Urothelium cell line (cell line): ENCODE results near the gene GAL3ST2.
A peak's percentile ranks its signal among the peaks of the same experiment; 100 is the strongest.

Source experiments
- DNase-seq: peaks from one replicate; pipeline ENCODE4 v3.0.0; 2011; ENCODE audit warnings: low spot score, mixed read lengths
- FAIRE-seq: peaks from 2 replicates; lab custom pipeline; 2011; peaks lifted over from hg19 to GRCh38; lab: Jason Lieb, UNC

Gene GAL3ST2

DNA sequence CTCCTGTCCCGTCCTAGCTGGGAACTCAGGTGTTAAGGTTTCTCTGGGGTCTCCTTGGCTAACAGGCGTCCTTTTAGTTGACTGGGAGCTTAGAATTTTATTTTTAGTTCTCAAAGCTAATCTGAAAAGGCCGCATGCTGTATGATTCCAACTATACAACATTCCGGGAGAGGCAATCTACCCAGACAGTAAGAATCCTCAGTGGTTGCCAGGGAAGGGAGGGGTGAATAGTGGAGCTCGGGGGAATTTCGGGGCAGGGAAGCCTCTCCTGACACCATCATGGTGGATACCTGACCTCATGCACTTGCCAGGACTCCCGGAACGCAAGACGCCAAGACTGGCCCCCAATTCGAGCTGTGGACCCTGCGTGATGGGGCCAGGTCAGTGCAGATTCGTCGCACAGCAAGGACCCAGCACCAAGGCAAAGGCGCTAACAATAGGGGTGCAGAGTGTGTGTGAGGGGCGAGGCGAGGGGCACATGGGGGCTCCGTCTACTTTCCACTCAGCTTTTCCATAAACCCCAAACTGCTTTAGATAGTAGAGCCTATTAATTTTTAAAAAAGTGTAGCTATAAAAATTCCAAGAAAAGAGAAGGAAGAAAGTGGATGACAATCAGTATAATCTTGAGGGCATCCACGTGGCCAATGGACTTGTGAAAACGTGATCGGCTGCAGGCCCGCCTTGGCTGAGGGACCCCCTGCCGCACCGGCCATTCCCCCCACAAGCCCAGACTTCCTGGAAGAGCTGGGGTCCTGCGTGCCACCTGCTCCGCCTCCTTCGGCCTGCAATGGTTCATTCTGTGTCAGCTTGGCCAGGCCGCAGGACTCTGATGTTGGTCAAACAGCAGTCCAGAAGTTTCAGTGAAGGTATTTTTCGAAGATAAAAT lies 64.8 kb downstream of the GAL3ST2 start:
- FAIRE-seq (no peak), DNase-seq (no peak)

DNA sequence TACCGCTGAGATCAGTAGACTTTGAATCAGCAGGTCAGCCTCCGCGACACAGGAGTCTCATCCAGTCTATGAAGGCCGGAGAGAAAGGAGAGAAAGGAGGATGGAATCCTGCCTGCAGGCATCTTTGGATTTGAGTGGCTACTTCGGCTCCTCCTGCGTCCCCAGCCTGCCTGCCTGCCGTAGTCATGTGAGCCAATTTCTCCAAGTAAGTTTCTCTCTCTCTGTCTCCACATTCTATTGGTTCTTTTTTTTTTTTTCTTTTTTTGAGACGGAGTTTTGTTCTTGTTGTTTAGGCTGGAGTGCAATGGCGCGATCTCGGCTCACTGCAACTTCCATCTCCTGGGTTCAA lies 65.4 kb downstream of the GAL3ST2 start:
- FAIRE-seq (no peak), DNase-seq (no peak)

DNA sequence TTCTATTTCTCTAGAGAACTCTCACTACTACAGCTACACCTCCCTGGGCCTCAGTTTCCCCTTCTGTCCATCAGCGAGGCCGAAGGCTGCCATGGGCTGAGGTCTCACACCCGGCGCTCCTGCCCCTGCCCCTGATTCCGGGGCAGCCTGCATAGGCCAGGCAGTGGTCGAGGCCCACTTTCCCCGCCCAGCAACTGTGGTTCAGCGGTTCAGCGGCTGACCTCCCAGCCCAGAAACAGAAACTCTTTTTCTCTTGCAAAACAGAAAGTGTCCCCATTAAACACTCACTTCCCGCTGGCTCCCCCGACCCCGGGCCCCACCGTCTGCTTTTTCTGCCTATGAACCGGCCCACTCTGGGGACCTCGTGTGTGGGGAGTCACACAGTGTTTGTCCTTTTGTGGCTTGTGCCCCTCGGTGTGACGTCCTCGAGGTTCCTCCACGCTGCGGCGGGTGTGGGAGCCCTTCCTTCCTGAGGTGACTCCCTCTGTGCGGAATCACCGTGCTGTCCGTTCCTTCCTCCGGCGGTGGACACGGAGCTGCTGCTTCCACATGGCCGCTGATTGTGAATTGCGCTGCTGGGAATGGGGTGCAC lies 66.1 kb downstream of the GAL3ST2 start:
- no peak for FAIRE-seq
- DNase-seq = no peak

DNA sequence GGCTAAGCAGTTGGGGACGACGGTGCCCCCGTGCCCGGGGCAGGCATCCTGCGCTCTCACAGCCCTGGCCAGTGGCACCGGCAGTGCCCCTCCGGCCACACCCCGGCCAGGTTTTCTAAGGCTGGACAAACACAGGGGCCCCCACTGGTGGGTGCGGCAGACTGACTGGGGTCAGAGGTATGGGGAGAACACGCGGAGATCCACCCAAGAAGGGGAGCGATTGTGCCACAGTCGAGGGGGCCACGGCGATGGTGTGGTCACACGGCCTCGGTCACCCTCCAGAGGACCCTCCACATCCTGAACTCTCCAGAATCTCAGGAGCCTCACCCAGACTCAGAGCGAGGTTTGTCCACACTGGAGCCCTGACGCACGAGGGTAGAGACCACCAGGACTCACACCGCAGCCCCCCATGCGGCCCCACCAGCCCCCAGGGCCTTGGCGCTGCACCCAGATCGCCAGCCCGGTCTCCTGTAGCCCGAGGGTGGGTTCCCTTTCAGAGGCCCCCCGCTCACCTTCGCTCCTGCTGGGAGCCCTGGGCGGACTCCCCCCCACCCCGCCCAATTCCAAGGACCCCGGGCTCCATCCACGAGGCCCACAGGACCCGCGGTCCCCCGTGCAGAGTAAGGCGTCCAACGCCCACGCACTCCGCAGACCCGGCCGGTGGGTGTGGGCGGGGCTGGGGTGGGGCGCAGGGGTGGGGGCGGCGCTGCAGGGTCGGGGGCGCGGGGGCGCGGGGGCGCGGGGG lies 66.9 kb downstream of the GAL3ST2 start:
- DNase-seq = no peak
- no peak for FAIRE-seq

DNA sequence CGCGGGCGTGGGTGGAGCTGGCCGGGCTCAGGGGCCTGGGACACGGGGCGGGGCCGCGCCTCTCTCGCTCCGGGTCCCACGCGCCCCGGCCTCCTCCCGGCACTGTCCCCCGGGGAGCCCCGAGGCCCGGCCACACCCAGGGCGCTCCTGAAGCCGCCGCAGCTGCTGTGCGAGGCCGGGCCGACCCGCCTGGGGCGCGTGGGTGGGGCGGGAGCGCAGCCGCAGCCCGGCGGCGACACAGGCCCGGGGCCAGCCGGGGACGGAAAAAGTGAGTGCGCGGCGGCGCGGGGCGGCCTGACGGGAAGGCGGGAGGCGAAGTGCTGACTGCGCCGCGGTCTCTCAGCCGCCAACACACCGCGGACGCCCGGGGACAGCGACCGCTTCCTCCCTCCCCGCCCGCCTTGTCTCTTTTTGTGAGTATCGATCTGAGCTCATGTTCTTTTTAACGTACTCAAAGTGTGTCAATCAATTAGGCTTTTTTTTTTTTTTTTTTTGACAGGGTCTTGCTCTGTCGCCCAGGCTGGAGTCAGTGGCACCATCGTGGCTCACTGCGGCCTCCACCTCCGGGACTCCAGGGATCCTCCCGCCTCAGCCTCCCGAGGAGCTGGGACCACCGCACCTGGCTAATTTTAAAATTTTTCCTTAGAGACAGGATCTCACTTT lies 67.6 kb downstream of the GAL3ST2 start:
- peak; percentile 75 for DNase-seq
- no peak for FAIRE-seq

DNA sequence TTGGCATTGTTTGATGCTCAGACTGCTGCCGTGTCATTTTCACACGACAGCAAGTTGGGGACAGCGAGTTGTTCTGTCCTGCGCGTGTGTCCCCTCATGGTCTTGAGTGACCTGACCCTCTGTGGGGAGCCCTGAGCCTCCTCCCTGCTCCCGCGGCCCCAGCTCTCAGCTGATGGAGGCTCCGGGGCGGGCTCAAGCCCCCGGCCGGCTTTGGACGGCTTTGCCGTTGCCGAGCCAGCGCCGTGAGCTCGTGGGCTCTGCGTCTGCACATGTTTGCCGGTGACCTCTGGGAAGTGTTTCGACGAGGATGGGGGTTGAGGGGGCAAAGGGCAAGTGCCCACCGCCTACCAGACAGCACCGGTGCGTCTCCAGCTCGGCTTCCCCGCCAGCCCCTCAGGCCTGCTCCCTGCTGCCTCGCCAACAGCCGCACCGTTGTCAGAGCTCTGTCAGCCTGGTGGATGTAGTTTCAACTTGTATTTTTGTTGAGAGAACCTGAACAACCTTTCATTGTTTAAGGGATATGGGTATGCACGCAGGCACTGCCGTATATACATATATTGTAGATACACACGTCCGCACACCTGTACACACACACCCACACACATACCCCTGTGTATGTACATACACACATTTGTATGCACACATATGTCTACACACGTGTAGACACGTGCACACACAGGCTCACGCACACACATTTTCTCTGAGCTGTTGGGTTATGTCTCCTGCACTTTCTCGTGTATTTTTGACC lies 68.4 kb downstream of the GAL3ST2 start:
- no peak for DNase-seq

DNA sequence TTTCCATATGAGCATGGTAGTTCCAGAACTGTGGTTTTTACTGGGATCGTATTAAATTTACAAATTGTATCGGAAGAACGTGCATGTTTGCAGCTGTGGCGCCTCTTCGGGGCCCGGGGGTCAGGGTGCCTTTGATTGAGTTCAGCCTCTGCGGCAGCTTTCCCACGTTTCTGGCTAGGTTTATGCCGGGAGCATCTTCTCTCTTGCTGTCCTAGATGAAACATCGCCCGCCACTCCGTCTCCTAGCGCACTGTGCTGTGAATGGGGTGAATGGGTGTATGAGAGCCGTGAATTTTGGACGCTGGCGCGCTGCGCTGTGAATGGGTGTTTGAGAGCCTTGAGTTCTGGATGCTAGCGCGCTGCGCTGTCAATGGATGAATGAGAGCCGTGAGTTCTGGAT lies 69.8 kb downstream of the GAL3ST2 start:
- FAIRE-seq (no peak), DNase-seq (no peak)

More for the DNA sequence above, 68.4 kb downstream of the GAL3ST2 start:
- FAIRE-seq = no peak

DNA sequence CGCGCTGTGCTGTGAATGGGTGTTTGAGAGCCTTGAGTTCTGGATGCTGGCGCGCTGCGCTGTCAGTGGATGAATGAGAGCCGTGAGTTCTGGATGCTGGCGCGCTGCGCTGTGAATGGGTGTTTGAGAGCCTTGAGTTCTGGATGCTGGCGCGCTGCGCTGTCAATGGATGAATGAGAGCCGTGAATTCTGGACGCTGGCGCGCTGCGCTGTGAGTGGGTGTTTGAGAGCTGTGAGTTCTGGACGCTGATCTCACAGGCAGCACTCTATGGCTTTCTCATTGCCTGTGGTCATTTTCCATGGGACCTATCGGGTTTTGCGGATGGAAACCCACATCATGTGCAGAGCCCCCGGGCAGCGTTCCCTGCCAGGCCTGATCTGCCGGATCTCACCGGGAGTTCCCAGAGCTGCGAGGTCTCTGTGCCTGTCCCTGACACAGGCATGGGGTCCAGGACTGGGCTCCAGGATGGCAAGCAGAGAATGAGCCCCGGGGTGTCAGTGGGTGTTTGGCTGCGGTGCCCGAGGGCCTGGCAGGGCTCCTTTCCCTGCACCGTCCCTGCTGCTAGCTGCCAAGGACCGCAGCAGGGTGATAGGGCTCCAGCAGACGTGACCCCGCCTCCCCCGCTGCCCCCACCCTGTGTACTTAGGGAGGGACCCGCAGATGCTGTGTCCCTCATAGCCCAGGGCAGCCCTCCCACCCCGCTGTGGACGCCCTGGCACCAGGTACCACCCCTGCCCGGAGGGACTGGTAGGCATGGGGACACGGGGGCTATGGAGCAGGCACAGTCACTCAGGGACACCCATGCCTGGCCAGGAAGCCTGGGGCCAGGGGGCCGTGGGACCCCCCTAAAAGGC lies 72.4 kb downstream of the GAL3ST2 start:
- DNase-seq = no peak
- no peak for FAIRE-seq

DNA sequence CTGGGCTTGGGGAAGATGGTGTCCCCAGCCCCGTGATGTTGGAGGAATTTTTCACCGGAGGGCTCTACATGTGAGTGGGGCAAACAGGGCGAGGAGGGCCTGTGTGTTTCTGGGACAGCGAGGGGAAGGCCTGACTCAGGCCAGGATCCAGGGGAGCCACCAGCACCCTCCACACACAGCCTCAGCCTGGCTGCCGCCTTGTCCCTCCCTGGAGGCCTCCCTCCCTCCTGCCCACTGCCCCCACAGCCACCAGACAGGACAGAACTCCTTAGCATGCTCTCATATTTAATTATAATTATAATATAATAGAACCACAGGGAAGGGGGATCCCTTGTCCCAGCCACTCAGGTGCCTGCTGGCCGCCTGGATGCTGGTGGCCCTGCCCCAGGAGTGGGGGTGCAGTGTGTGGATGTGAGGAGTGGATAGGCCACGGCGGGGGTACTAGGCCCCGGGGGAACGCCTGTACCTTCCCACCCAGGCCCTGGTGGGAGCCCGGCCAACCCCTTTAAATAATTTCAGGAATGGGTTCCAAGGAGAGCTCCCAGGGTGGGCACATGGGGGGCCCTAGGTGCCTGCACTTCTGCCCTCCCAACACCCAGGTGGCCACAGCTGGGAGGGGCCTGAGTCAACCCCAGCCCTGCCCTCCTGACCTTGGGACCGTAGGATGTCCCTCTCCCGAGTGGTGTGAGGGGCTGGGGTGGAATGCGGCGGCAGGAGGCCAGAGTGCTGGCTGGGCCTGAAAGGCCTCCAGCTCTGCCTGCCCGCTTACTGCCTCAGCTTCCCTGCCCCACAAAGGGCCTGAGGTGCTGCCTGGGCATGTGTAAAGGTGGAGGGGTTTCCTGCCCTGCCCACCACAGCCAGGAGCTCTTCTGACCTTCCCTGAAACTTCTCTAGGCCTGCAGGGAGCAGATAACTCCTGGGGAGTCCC lies 73.3 kb downstream of the GAL3ST2 start:
- DNase-seq = no peak
- no peak for FAIRE-seq

DNA sequence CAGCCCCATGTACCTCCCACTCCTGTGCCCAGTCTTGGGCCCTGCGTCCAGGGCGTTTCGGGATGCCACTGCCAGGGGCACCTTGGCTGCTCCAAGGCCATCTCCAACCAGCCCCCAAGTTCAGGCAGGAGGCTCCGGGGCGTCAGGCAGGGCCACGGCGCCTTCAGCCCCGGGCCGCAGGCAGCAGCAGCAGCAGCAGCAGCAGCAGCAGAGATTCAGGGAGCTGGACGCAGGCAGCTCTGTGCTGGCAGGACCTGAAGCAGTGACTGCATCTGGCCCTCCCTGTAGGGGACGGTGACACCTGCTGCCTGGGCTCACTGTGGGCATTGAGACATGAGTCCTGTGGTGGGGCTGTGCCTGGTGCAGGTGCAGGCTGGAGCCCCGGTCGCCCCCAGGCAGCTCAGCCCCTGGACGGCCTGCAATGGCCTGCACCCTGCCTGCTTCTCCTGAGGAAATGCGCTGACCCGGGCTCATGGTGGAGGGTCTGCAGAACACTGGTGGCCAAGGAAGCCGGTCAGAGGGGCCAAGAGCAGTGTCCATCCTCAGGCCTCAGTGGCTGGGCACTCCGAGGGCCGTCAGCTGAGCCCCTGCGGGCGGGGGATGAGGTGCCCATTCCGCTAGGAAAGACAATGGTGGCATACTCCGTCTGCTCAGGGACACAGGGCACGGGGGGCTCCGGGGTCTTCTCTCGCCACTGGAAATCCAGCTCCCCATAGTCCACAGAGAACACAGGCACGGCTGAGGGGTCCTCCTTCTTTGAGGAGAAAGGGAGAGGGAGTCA lies 74.1 kb downstream of the GAL3ST2 start:
- FAIRE-seq (no peak), DNase-seq (no peak)

DNA sequence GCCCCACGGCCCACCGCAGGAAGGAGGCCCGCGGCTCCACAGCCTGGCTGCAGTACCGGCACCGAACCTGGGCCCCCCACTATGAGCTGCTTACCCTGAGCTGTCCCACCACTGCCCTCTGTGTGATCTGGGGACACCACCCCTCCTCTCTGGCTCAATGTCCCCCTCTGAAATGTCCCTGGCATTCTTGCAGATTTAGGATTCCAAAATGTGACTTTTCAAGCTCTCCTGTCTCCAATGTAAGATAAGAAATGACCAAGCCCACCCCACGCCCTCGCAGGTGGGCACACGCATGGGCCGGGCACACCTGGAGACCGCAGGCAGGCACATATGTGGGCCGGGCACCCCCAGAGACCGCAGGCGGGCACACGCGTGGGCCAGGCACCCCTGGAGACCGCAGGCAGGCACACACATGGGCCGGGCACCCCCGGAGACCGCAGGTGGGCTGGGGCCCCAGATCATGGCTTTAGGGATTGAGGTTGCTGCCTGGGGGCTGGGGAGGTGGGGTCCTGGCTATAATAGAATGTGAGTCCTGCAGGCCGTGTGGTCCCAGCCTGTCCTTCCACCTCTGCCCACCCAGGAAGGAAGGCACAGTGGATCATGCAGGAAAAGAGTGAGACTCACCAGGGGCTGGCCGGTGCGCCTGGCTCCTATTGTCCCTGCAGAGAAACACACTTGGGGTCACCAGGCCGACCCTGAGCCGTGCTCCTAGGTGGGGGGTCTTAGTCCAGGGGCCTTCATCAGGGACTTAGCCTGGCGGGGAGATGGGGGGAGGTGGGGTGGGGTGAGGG lies 74.9 kb downstream of the GAL3ST2 start:
- no peak for DNase-seq
- FAIRE-seq = no peak

DNA sequence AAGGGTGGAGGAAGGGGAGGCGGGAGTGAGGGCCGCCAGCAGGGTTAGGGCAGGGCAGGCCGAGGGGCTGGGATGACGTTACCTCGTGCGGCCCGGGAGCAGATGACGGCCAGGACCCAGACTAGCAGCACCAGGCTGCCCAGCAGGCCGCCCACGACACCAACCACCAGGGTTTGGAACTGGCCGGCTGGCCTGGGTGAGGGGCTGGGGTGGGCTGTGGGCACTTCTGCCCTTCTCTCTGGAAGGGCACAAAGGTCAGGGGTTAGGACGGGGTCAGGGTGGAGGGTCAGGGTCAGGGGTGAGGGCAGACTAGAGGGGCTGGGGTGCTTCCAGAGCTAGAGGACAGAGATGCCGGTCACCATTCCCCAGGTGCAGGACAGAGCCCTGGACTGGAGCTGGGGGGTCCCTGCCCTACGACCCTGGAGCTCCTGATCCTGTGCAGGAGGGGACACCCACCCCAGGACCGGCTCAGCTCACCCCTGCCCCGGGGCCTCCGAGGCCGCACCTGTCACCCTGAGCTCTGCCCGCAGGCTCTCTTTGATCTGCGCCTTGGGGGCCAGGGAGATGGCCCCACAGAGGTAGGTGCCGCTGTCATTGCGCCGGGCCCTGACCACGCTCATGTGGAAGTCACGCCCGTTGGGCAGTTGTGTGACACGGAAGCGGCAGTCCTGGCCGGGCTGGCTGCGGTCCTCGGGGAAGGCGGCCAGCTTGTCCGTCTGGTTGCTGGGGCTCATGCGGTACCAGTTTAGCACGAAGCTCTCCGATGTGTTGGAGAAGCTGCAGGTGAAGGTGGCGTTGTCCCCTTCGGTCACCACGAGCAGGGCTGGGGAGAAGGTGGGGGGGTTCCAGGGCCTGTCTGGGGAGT lies 75.7 kb downstream of the GAL3ST2 start:
- FAIRE-seq = no peak

DNA sequence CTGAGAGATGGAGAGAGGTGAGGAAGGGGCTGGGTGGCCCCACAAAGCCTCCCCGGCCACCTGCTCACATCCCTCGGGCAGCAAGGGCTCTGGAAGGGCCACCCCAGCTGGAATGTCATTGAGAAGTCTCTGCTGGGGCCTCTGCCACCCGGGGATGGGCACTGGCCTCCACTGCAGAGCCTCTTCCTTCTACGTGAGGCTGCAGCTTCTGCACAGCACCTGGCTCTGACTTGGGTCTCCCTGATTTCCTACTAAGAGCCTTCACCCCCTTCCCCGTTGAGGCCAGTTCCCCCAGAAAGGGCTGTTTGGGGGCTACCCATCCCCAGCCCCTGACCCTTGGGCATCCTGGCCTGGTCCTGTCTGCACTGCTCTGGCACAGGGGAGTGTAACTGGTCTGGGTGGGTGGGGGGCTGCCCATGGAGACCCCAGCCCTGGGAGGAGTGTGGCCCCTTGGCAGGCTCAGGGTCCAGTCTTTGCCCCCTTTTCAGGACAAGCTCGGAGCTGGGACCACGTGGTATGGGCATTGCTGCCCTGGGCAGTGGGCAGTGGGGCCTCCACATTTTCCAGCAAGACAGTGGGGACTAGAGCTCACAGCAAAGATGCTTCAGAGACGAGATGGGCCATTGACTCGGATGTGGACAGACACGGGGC lies 76.5 kb downstream of the GAL3ST2 start:
- FAIRE-seq (no peak), DNase-seq (no peak)

More for the DNA sequence above, 75.7 kb downstream of the GAL3ST2 start:
- no peak for DNase-seq
